Measurements from ENCODE around the gene UCK1. TPM values are rescaled to one million over a fixed set of nuclear protein-coding genes. Genes with fewer than 3 reads are reported as not detected.

Gene UCK1
- total and polyA plus RNA-seq, 2 experiments from 2014 or later, result 22.6 to 31.3 TPM

- Histone ChIP-seq H3K79me2 (ENCODE audit: insufficient read depth) (no peaks in the 10 kb centered on the region), H3K9me3 (ENCODE audit: low read depth) (no peaks in the 10 kb centered on the region), H3K27me3 (replicated peaks; ENCODE audit: insufficient read depth) (no peaks in the 10 kb centered on the region), H3K27ac (no peak overlapping the region), H2AFZ (no peak overlapping the region), H3F3A (ENCODE audit: insufficient read depth) (no peaks in the 10 kb centered on the region), H4K20me1 (ENCODE audit: insufficient read depth) (no peaks in the 10 kb centered on the region), H3K4me1 (ENCODE audit: insufficient read depth) (no peaks in the 10 kb centered on the region), H3K4me2 (ENCODE audit: unreplicated experiment) (no peak overlapping the region), H3K4me3 (no peak overlapping the region), H3K9me2 (ENCODE audit: insufficient read depth) (no peaks in the 10 kb centered on the region), H3K36me3 (ENCODE audit: low read depth) (peaks cover 7% of the 10 kb centered on the region; the same call in 1 of the 2 replicates), H3K9ac (no peak overlapping the region)
- no peak for TF ChIP-seq EZH2 (IDR thresholded peaks at IDR 0.05; ENCODE audit: insufficient read depth, poor library complexity, severe bottlenecking)
- TF ChIP-seq EZH2phosphoT487 (IDR thresholded peaks at IDR 0.05; ENCODE audit: insufficient read depth, low read depth), result no peak
- in situ Hi-C loops (cut with MboI), result no loop called here
- 87 to 91% methylated on average over 13 to 17 of the region's 17 CpGs for WGBS, 2 experiments (ENCODE audit: low coverage in 1 of 2, low lambda C conversion rate in 2 of 2, missing lambda C conversion rate in 2 of 2)
- no peak for DNase-seq
Observed at GRCh38 chr9:131574730-131575640, 43.9 kb upstream of the UCK1 start.

DNA sequence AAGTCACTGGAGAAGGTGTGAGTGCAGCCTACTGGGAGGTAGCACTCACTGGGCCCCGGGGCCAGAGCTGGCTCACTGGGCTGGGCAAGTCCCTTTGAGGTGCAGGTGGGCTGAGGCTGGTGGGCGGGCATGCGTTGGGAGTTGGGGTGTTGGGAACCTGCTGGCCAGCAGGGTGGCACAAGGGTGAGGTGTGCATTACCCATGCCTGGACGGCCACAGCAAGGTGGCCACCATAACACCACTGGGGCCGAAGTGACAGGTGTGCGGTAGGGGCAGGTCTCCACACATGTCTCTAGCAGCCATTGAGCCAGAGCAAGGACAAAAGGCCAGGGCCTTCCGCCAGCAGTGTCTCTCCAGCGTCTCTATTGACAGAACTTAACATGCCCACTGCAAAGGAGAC lies 36.8 kb upstream of the UCK1 start:
- no peaks in the 10 kb centered on the region for H3K27me3 ChIP-seq (replicated peaks; ENCODE audit: insufficient read depth)
- no peaks in the 10 kb centered on the region for H3K9me3 ChIP-seq (ENCODE audit: low read depth)
- peaks cover 7% of the 10 kb centered on the region; the same call in 1 of the 2 replicates for H3K36me3 ChIP-seq (ENCODE audit: low read depth)
- no peak for DNase-seq
- no peak overlapping the region for H3K4me2 ChIP-seq (ENCODE audit: unreplicated experiment)
- no peaks in the 10 kb centered on the region for H3F3A ChIP-seq (ENCODE audit: insufficient read depth)
- WGBS, 2 experiments (ENCODE audit: low coverage in 1 of 2, low lambda C conversion rate in 2 of 2, missing lambda C conversion rate in 2 of 2), result 95 to 99% methylated on average over 8 of the region's 8 CpGs
- in situ Hi-C loops (cut with MboI), result no loop called here
- no peaks in the 10 kb centered on the region for H4K20me1 ChIP-seq (ENCODE audit: insufficient read depth)
- H2AFZ ChIP-seq, result no peak overlapping the region
- no peak for TF ChIP-seq EZH2phosphoT487 (IDR thresholded peaks at IDR 0.05; ENCODE audit: insufficient read depth, low read depth)
- TF ChIP-seq EZH2 (IDR thresholded peaks at IDR 0.05; ENCODE audit: insufficient read depth, poor library complexity, severe bottlenecking), result no peak
- H3K9ac ChIP-seq, result no peak overlapping the region
- H3K79me2 ChIP-seq (ENCODE audit: insufficient read depth), result no peaks in the 10 kb centered on the region
- H3K27ac ChIP-seq, result no peak overlapping the region
- no peaks in the 10 kb centered on the region for H3K4me1 ChIP-seq (ENCODE audit: insufficient read depth)
- no peak overlapping the region for H3K4me3 ChIP-seq
- no peaks in the 10 kb centered on the region for H3K9me2 ChIP-seq (ENCODE audit: insufficient read depth)

GRCh38 chr9:131566158-131566557 lies 35.1 kb upstream of the UCK1 start:
- no peak overlapping the region for H3K27ac ChIP-seq
- H3K9me3 ChIP-seq (ENCODE audit: low read depth), result no peaks in the 10 kb centered on the region
- no peaks in the 10 kb centered on the region for H3K4me1 ChIP-seq (ENCODE audit: insufficient read depth)
- H3K4me2 ChIP-seq (ENCODE audit: unreplicated experiment), result no peak overlapping the region
- no peak overlapping the region for H3K4me3 ChIP-seq
- no peaks in the 10 kb centered on the region for H3K27me3 ChIP-seq (replicated peaks; ENCODE audit: insufficient read depth)
- TF ChIP-seq EZH2 (IDR thresholded peaks at IDR 0.05; ENCODE audit: insufficient read depth, poor library complexity, severe bottlenecking) (no peak), EZH2phosphoT487 (IDR thresholded peaks at IDR 0.05; ENCODE audit: insufficient read depth, low read depth) (no peak)
- no peaks in the 10 kb centered on the region for H3F3A ChIP-seq (ENCODE audit: insufficient read depth)
- H3K36me3 ChIP-seq (ENCODE audit: low read depth), result no peaks in the 10 kb centered on the region
- no peak overlapping the region for H2AFZ ChIP-seq
- no peaks in the 10 kb centered on the region for H4K20me1 ChIP-seq (ENCODE audit: insufficient read depth)
- H3K9me2 ChIP-seq (ENCODE audit: insufficient read depth), result no peaks in the 10 kb centered on the region
- in situ Hi-C loops (cut with MboI), result no loop called here
- DNase-seq, result no peak
- 96 to 98% methylated on average over 3 of the region's 3 CpGs for WGBS, 2 experiments (ENCODE audit: low coverage in 1 of 2, low lambda C conversion rate in 2 of 2, missing lambda C conversion rate in 2 of 2)
- no peaks in the 10 kb centered on the region for H3K79me2 ChIP-seq (ENCODE audit: insufficient read depth)
- H3K9ac ChIP-seq, result no peak overlapping the region

GRCh38 chr9:131565369-131565768 lies 34.3 kb upstream of the UCK1 start:
- Histone ChIP-seq H3K27me3 (replicated peaks; ENCODE audit: insufficient read depth) (no peaks in the 10 kb centered on the region), H3K9ac (no peak overlapping the region), H2AFZ (no peak overlapping the region), H3K9me2 (ENCODE audit: insufficient read depth) (no peaks in the 10 kb centered on the region), H3K36me3 (ENCODE audit: low read depth) (no peaks in the 10 kb centered on the region), H4K20me1 (ENCODE audit: insufficient read depth) (no peaks in the 10 kb centered on the region), H3K4me2 (ENCODE audit: unreplicated experiment) (no peak overlapping the region), H3K79me2 (ENCODE audit: insufficient read depth) (no peaks in the 10 kb centered on the region), H3K4me1 (ENCODE audit: insufficient read depth) (no peaks in the 10 kb centered on the region), H3K27ac (no peak overlapping the region), H3K4me3 (no peak overlapping the region), H3K9me3 (ENCODE audit: low read depth) (no peaks in the 10 kb centered on the region), H3F3A (ENCODE audit: insufficient read depth) (no peaks in the 10 kb centered on the region)
- 78 to 84% methylated on average over 5 of the region's 5 CpGs for WGBS, 2 experiments (ENCODE audit: low coverage in 1 of 2, low lambda C conversion rate in 2 of 2, missing lambda C conversion rate in 2 of 2)
- TF ChIP-seq EZH2phosphoT487 (IDR thresholded peaks at IDR 0.05; ENCODE audit: insufficient read depth, low read depth) (no peak), EZH2 (IDR thresholded peaks at IDR 0.05; ENCODE audit: insufficient read depth, poor library complexity, severe bottlenecking) (no peak)
- in situ Hi-C loops (cut with MboI), result no loop called here
- no peak for DNase-seq
